CD14-positive monocyte (primary cell): ENCODE data around the gene TUBGCP5. TPM values are rescaled to one million over a fixed set of nuclear protein-coding genes. Genes with fewer than 3 reads are reported as not detected.

Experiments
- DNase-seq, 3 donors: peaks; one replicate each; pipeline ENCODE4 v3.0.0-alpha.2; 2011 to 2022
- H2AFZ ChIP-seq: 2 replicates; pipeline ENCODE4 v1.6.0; 2012; ENCODE audit warnings: mild to moderate bottlenecking, low read depth, low read length, inconsistent platforms; ENCODE audit not compliant: insufficient read depth, poor library complexity, severe bottlenecking
- H3K27ac ChIP-seq, 2 donors: 1 replicate in 1 of 2; 2 replicates in 1 of 2; pipeline ENCODE4 v1.5.1; 2012 to 2013; ENCODE audit warnings: low read length in 2 of 2, control low read depth in 1 of 2, inconsistent platforms in 1 of 2, low read depth in 1 of 2, mild to moderate bottlenecking in 1 of 2
- H3K27me3 ChIP-seq, 2 donors: one replicate each; pipeline versions ENCODE4 v1.6.0 to v1.6.1; 2011 to 2013; ENCODE audit warnings: low read length in 2 of 2; ENCODE audit not compliant: control insufficient read depth in 2 of 2, insufficient read depth in 2 of 2
- H3K36me3 ChIP-seq, 2 donors: replicated peaks in 1 of 2; 1 replicate in 1 of 2; 2 replicates in 1 of 2; pipeline versions ENCODE4 v1.5.1 to v1.6.1; 2012 to 2013; ENCODE audit warnings: low read length in 2 of 2, control low read depth in 1 of 2, inconsistent platforms in 1 of 2, mild to moderate bottlenecking in 1 of 2; ENCODE audit not compliant: insufficient read depth in 2 of 2, control insufficient read depth in 1 of 2
- H3K4me1 ChIP-seq, 2 donors: 1 replicate in 1 of 2; 2 replicates in 1 of 2; pipeline versions ENCODE4 v1.5.1 to v1.6.1; 2012 to 2013; ENCODE audit warnings: low read length in 2 of 2, control low read depth in 1 of 2, inconsistent platforms in 1 of 2, mild to moderate bottlenecking in 1 of 2, moderate library complexity in 1 of 2; ENCODE audit not compliant: insufficient read depth in 2 of 2, control insufficient read depth in 1 of 2
- H3K4me2 ChIP-seq: replicated peaks from 2 replicates; pipeline ENCODE3; 2012; ENCODE audit warnings: low read length, moderate library complexity, mild to moderate bottlenecking; ENCODE audit not compliant: poor library complexity, severe bottlenecking; ENCODE audit errors: extremely low read depth
- H3K4me3 ChIP-seq, 3 experiments: fragments of 200-600 bp in 1 of 3; sonication (generic) in 1 of 3; replicated peaks in 1 of 3; 1 replicate in 2 of 3; 2 replicates in 1 of 3; pipeline ENCODE4 v1.5.1; 2011 to 2013; ENCODE audit warnings: low read length in 3 of 3, mild to moderate bottlenecking in 3 of 3, control low read depth in 2 of 3, low read depth in 2 of 3, inconsistent platforms in 1 of 3, moderate library complexity in 1 of 3
- H3K79me2 ChIP-seq: 2 replicates; pipeline ENCODE4 v1.6.0; 2012; ENCODE audit warnings: mild to moderate bottlenecking, control low read depth, inconsistent platforms, low read length, moderate library complexity; ENCODE audit not compliant: insufficient read depth
- H3K9ac ChIP-seq: 2 replicates; pipeline ENCODE4 v1.6.0; 2017; ENCODE audit warnings: low read length, mild to moderate bottlenecking; ENCODE audit not compliant: insufficient read depth, poor library complexity, severe bottlenecking
- H3K9me3 ChIP-seq, 2 donors: replicated peaks in 1 of 2; 1 replicate in 1 of 2; 2 replicates in 1 of 2; pipeline versions ENCODE4 v1.5.1 to v1.6.1; 2012 to 2013; ENCODE audit warnings: low read length in 2 of 2, control low read depth in 1 of 2; ENCODE audit not compliant: control insufficient read depth in 1 of 2, insufficient read depth in 1 of 2
- H4K20me1 ChIP-seq: 2 replicates; pipeline ENCODE4 v1.6.0; 2012; ENCODE audit warnings: mild to moderate bottlenecking, low read length, control low read depth, moderate library complexity; ENCODE audit not compliant: insufficient read depth
- H3K27ac Mint-ChIP-seq, 7 donors: one replicate each; pipeline ENCODE4 v1.8.0; 2020; ENCODE audit warnings: mild to moderate bottlenecking in 7 of 7, mixed read lengths in 7 of 7, moderate library complexity in 6 of 7, inconsistent platforms in 2 of 7
- H3K27me3 Mint-ChIP-seq, 3 donors: one replicate each; pipeline ENCODE4 v1.8.0; 2021 to 2022; ENCODE audit warnings: low read depth in 3 of 3, mild to moderate bottlenecking in 3 of 3, mixed read lengths in 3 of 3, moderate library complexity in 3 of 3, inconsistent platforms in 1 of 3
- H3K36me3 Mint-ChIP-seq, 2 donors: one replicate each; pipeline ENCODE4 v1.8.0; 2020; ENCODE audit warnings: mixed read lengths in 2 of 2, inconsistent platforms in 1 of 2, mild to moderate bottlenecking in 1 of 2
- H3K4me1 Mint-ChIP-seq: one replicate; pipeline ENCODE4 v1.8.0; 2020; ENCODE audit warnings: mild to moderate bottlenecking, mixed read lengths
- H3K4me3 Mint-ChIP-seq, 2 donors: one replicate each; pipeline ENCODE4 v1.8.0; 2020; ENCODE audit warnings: mild to moderate bottlenecking in 2 of 2, mixed read lengths in 2 of 2, moderate library complexity in 1 of 2
- H3K9me3 Mint-ChIP-seq, 7 donors: one replicate each; pipeline ENCODE4 v1.8.0; 2020 to 2022; ENCODE audit warnings: mixed read lengths in 7 of 7, mild to moderate bottlenecking in 6 of 7, moderate library complexity in 6 of 7, inconsistent platforms in 2 of 7
- CTCF ChIP-seq: fragments of 200-600 bp; IDR thresholded peaks from one replicate; pipeline ENCODE4 v1.8.0; 2022; ENCODE audit warnings: antibody characterized with exemption, mild to moderate bottlenecking
- WGBS: methylation state at CpG from one replicate; pipeline ENCODE4 v1.1.5; 2013; ENCODE audit warnings: missing lambda C conversion rate; ENCODE audit not compliant: insufficient coverage; 5-methylcytosine and 5-hydroxymethylcytosine counted together
- intact Hi-C, 2 donors: fragments of 100-400 bp; cut with micrococcal nuclease; formaldehyde crosslinking; loops; one replicate each; pipeline versions ENCODE4 v1.15.0 to v1.15.1; 2023
- polyA plus RNA-seq, 3 donors: library from polyadenylated mRNA; depleted of rRNA in 1 of 3; unstranded in 2 of 3; stranded (reverse) in 1 of 3; fragments of 300-500 nt in 2 of 3; fragments of >200 nt in 1 of 3; fragmentation: Illumina TruSeq in 2 of 3; gene quantifications; 1 replicate in 2 of 3; 2 replicates in 1 of 3; pipeline ENCODE4 v1.2.3, GENCODE V29; 2012 to 2021

The TUBGCP5 gene
- polyA plus RNA-seq, 3 donors: 1.4 to 5.8 (median 1.8) TPM

- Mint-ChIP-seq H3K36me3 (peaks cover 4 to 7% of the 10 kb centered on the region in 2 donors), H3K4me3 (no peak overlapping the region), H3K4me1 (peaks cover 44% of the 10 kb centered on the region), H3K9me3 (no peaks in the 10 kb centered on the region), H3K27ac (peak overlapping the region in 1 of 7 donors; percentile 50), H3K27me3 (peaks cover 0 to 3% (median 0%) of the 10 kb centered on the region in 3 donors)
- intact Hi-C loops: no loop called here
- Histone ChIP-seq H3K4me2 (no peak overlapping the region), H3K9ac (no peak overlapping the region), H3K27me3 (no peaks in the 10 kb centered on the region), H3K27ac (no peak overlapping the region), H4K20me1 (peaks cover 98% of the 10 kb centered on the region), H3K4me1 (peaks cover 27 to 33% of the 10 kb centered on the region in 2 donors), H3K36me3 (no peaks in the 10 kb centered on the region), H3K9me3 (no peaks in the 10 kb centered on the region), H2AFZ (no peak overlapping the region), H3K4me3 (no peak overlapping the region), H3K79me2 (peaks cover 77% of the 10 kb centered on the region)
- 95% methylated on average over 11 of the region's 12 CpGs for WGBS
- no peak for DNase-seq
- TF ChIP-seq CTCF: no peak
Observed at GRCh38 chr15:22954326-22954725, 85.0 kb downstream of the TUBGCP5 start.

- Histone ChIP-seq H3K4me2 (no peak overlapping the region), H3K36me3 (no peaks in the 10 kb centered on the region), H3K79me2 (peaks cover 73% of the 10 kb centered on the region), H3K9ac (no peak overlapping the region), H3K27me3 (no peaks in the 10 kb centered on the region), H3K9me3 (no peaks in the 10 kb centered on the region), H3K4me1 (peaks cover 36 to 37% of the 10 kb centered on the region in 2 donors), H3K4me3 (no peak overlapping the region), H3K27ac (no peak overlapping the region), H4K20me1 (peaks cover 98% of the 10 kb centered on the region), H2AFZ (no peak overlapping the region)
- no peak for TF ChIP-seq CTCF
- 97% methylated on average over 20 of the region's 21 CpGs for WGBS
- H3K36me3 Mint-ChIP-seq: peaks cover 4 to 7% of the 10 kb centered on the region in 2 donors
- peaks cover 55% of the 10 kb centered on the region for H3K4me1 Mint-ChIP-seq
- H3K27ac Mint-ChIP-seq: peak overlapping the region in 3 of 7 donors; percentile 41 to 61 (median 42)
- H3K9me3 Mint-ChIP-seq: no peaks in the 10 kb centered on the region
- intact Hi-C loops: no loop called here
- H3K27me3 Mint-ChIP-seq: peaks cover 0 to 3% (median 1%) of the 10 kb centered on the region in 3 donors
- H3K4me3 Mint-ChIP-seq: no peak overlapping the region
- DNase-seq: no peak
Observed at GRCh38 chr15:22952796-22953579, 86.4 kb downstream of the TUBGCP5 start.
